ENCODE measurements around the gene ARHGDIA.

Gene ARHGDIA

GRCh38 chr17:81905993-81906392 lies 34.9 kb upstream of the ARHGDIA start:
- DNase-seq (ENCODE audit: low read depth in 1 of 2, low spot score in 1 of 2), result no peak
- Histone ChIP-seq H3K4me3 (replicated peaks; ENCODE audit: insufficient read depth, low read length) (no peak overlapping the region), H3K27ac (replicated peaks) (no peak overlapping the region), H3K27me3 (ENCODE audit: insufficient read depth, poor library complexity, severe bottlenecking) (peaks cover 5% of the 10 kb centered on the region)
- TF ChIP-seq GABPA (IDR thresholded peaks at IDR 0.05; ENCODE audit: low read depth), result no peak
- no peak for TF ChIP-seq CTCF (IDR thresholded peaks at IDR 0.05; ENCODE audit: insufficient read depth, low read length)
- no peak for TF ChIP-seq SPI1 (IDR thresholded peaks at IDR 0.05; ENCODE audit: borderline replicate concordance, low read depth)

- TF ChIP-seq POLR2AphosphoS5 (IDR thresholded peaks at IDR 0.05; ENCODE audit: low read depth) (no peak), CTCF (IDR thresholded peaks at IDR 0.05; ENCODE audit: insufficient read depth, low read length) (no peak)
- no peak for DNase-seq (ENCODE audit: low read depth in 1 of 2, low spot score in 1 of 2)
- Histone ChIP-seq H3K4me3 (replicated peaks; ENCODE audit: insufficient read depth, low read length) (no peak overlapping the region), H3K27ac (replicated peaks) (no peak overlapping the region), H3K27me3 (ENCODE audit: insufficient read depth, poor library complexity, severe bottlenecking) (peaks cover 5% of the 10 kb centered on the region)
Observed at GRCh38 chr17:81905424-81905875, 34.3 kb upstream of the ARHGDIA start.

GRCh38 chr17:81904600-81905423 lies 33.7 kb upstream of the ARHGDIA start:
- H3K4me3 ChIP-seq (replicated peaks; ENCODE audit: insufficient read depth, low read length), result no peak overlapping the region
- peaks cover 5% of the 10 kb centered on the region for H3K27me3 ChIP-seq (ENCODE audit: insufficient read depth, poor library complexity, severe bottlenecking)
- TF ChIP-seq CTCF (IDR thresholded peaks at IDR 0.05; ENCODE audit: insufficient read depth, low read length), result no peak
- no peak for TF ChIP-seq REST (IDR thresholded peaks at IDR 0.05; ENCODE audit: insufficient replicate concordance, low read depth)
- TF ChIP-seq GABPA (IDR thresholded peaks at IDR 0.05; ENCODE audit: low read depth), result no peak
- no peak for TF ChIP-seq POLR2AphosphoS5 (IDR thresholded peaks at IDR 0.05; ENCODE audit: low read depth)
- no peak for TF ChIP-seq SPI1 (IDR thresholded peaks at IDR 0.05; ENCODE audit: borderline replicate concordance, low read depth)
- H3K27ac ChIP-seq (replicated peaks), result no peak overlapping the region
- no peak for DNase-seq (ENCODE audit: low read depth in 1 of 2, low spot score in 1 of 2)

- DNase-seq (ENCODE audit: low read depth in 1 of 2, low spot score in 1 of 2), result no peak
- no peak overlapping the region for H3K4me3 ChIP-seq (replicated peaks; ENCODE audit: insufficient read depth, low read length)
- no peak for TF ChIP-seq CTCF (IDR thresholded peaks at IDR 0.05; ENCODE audit: insufficient read depth, low read length)
- TF ChIP-seq GABPA (IDR thresholded peaks at IDR 0.05; ENCODE audit: low read depth), result no peak
- TF ChIP-seq REST (IDR thresholded peaks at IDR 0.05; ENCODE audit: insufficient replicate concordance, low read depth), result no peak
- TF ChIP-seq POLR2AphosphoS5 (IDR thresholded peaks at IDR 0.05; ENCODE audit: low read depth), result no peak
- TF ChIP-seq SPI1 (IDR thresholded peaks at IDR 0.05; ENCODE audit: borderline replicate concordance, low read depth), result no peak
- no peak overlapping the region for H3K27ac ChIP-seq (replicated peaks)
- H3K27me3 ChIP-seq (ENCODE audit: insufficient read depth, poor library complexity, severe bottlenecking), result peaks cover 5% of the 10 kb centered on the region
Observed at GRCh38 chr17:81903896-81904599, 32.9 kb upstream of the ARHGDIA start.

Measured in HL-60 (cell line).